Activated CD8-positive, alpha-beta memory T cell treated with anti-CD3 and anti-CD28 coated beads for 24 hours (primary cell): ENCODE measurements around the gene OAS2.

ENCODE experiments used
- DNase-seq: peaks from one replicate; pipeline ENCODE4 v3.0.0-alpha.2; 2020

Gene OAS2, protein sequence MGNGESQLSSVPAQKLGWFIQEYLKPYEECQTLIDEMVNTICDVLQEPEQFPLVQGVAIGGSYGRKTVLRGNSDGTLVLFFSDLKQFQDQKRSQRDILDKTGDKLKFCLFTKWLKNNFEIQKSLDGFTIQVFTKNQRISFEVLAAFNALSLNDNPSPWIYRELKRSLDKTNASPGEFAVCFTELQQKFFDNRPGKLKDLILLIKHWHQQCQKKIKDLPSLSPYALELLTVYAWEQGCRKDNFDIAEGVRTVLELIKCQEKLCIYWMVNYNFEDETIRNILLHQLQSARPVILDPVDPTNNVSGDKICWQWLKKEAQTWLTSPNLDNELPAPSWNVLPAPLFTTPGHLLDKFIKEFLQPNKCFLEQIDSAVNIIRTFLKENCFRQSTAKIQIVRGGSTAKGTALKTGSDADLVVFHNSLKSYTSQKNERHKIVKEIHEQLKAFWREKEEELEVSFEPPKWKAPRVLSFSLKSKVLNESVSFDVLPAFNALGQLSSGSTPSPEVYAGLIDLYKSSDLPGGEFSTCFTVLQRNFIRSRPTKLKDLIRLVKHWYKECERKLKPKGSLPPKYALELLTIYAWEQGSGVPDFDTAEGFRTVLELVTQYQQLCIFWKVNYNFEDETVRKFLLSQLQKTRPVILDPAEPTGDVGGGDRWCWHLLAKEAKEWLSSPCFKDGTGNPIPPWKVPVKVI

DNA sequence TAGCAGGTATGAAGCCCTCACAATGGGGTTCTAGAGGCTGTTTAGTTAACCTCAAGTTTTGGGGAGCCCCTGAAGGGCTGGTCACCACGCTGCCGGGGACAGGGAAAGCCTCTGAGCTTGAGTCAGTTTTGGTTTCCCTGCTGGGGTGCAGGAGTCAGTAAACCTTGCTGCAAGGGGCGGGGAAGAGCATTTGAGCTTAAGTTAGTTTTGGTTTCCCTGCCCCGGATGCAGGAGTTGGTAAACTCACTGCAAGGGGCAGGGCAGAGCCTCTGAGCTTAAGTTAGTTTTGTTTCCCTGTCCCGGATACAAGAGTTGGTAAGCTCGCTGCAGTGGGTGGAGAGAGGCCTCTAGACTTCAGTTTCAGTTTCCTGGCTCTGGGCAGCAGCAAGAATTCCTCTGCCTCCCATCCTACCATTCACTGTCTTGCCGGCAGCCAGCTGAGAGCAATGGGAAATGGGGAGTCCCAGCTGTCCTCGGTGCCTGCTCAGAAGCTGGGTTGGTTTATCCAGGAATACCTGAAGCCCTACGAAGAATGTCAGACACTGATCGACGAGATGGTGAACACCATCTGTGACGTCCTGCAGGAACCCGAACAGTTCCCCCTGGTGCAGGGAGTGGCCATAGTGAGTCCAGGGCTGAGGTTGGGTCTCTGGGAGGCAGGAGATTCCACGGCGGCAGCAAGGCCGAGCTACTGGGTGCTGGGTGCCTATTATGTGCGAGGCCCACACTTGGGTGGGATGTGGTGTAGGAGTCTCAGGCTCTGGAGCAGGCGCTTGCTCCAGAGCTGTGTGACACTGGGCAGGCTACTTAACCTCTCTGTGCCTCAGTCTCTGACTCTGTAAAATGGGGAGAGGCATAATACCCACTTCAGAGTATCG is at the start of gene OAS2:
TSS of gene OAS2 (plus strand) at position 357 of the 878 bp plus-strand sequence. CDS start at position 447, 90 bp downstream.
- DNase-seq: peak; percentile 87

DNA sequence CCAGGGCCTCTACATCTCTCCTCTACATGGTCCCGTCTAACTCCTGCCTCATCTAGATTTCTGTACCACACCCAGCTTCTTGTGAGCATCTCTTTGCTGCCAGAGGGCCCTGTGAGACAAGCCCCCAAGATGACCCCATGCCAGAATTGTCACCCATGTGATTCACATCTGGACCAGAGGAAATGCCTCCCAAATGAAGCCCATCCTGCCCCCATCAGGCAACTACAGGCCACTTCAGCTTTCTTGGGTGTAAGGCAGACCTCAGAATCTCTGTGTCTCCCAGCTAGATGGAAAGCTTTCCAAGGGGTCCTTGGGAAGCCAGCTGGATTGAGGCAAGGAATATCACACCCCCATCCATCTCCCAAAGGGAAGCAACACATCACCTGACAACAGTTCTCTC is 49.3 kb upstream of the OAS2 start:
- no peak for DNase-seq

DNA sequence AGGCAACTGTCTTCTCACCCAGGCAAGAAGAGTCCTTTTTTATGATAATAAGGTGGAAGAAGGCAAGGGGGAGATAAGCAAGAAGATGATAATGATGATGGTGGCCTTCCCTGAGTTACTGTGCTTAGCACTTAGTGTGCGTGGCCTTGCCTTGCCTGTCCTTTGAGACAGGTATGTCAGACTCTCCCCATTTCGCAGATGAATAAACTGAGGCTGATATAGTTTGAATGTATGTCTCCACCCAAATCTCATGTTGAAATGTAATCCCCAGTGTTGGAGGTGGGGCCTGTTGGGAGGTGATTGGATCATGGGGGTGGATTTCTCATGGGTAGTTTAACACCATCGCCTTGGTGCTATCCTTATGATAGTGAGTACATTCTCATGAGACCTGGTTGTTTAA is 48.6 kb upstream of the OAS2 start:
- DNase-seq: no peak

DNA sequence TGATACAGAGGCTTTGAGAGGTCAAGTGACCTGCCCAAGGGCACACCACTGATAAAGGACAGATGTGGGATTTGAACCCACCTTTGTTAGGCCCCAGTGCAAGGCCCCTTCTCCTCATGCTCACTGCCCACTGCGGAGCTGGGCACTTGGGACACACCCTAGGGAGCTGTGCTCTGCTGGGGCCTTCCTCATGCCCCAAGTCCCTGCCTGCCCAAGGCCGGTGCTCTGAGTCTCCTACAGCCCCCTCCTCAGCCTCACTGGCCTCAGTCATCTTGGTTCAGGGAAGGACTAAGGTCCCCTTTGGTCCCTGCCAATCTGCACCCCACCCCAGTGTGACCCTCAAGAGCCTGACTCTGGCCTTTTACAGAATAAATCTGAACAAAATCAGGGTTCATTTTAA is 48.0 kb upstream of the OAS2 start:
- DNase-seq: no peak

DNA sequence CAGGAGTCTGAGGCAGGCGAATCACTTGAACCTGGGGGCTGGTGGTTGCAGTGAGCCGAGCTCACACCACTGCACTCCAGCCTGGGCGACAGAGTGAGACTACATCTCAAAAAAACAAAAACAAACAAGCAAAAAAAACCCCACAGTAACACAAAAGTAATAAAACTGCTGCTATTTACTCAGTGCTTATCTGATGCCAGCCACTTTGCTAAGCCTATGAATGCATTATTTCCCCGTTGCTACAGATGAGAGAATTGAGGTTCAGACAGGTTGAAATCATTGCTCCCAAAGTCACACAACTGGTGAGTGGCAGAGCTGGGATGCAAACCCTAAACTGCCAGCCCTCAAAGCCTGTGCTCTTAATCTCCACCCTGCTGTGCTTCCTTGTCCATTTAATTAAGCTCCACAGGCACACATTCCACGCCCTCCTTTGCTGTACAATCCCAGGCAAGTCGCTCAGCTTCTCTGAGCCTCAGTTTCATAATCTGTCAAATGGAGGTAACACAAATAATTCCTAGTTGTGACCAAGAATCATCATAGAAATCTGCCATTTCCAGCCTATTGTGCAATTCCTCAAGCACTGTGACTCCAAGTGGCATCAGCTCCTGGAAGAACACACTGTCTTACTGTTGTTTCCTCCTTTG is 45.7 kb upstream of the OAS2 start:
- no peak for DNase-seq

DNA sequence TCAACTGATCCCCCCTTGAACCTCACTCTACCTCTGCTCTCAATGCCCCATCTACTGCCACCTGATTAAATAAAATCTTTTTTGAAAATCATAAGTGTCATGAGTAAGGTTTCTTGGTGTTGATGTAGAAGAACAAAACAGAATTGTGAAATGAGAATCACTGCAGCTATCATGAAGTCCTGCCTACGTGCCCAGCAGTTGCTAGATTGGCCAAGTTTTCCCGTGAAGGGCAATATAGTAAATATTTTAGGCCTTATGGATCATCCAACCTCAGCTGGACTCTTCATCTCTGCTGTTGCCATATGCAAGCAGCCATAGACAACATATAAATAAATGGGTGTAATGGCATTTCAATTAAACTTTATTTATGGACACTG is 45.2 kb upstream of the OAS2 start:
- DNase-seq: no peak

DNA sequence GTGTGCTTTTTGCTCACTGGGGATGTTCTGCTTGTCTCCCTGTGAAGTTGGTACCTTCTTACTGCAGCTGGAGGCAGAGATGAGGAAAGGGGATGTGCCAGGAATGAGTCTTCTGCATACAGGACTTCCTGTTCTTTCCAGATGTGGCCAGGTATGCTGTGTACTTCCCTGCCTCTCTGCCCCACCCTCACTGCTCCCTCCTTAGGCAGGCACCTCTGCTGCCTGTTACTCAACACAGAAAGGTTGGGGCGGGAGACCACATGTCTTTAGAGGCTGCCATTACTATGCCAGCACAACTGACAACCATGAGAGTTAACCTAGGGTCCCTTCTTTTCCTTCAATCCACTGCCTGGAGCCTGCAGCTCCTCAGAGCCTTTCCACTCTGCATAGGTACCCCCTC is 42.1 kb upstream of the OAS2 start:
- DNase-seq: no peak

DNA sequence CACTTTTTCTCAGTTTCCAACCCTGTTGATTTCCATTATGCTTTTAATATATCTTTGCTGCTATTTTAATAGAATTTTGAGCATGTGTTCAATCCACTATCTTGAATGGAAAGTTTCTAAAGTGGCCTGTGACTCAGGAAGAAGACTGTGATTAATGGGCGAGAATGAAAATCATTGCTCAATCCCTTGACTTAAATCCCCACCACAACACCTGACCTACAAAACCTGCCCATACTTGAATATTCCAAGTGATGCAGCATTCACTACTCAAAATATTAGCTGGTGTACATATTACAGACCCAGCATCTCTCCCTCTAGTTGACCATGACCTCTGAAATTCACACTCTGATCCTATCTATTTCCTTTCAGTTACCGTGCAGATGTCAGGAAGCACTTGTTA is 41.4 kb upstream of the OAS2 start:
- DNase-seq: no peak

DNA sequence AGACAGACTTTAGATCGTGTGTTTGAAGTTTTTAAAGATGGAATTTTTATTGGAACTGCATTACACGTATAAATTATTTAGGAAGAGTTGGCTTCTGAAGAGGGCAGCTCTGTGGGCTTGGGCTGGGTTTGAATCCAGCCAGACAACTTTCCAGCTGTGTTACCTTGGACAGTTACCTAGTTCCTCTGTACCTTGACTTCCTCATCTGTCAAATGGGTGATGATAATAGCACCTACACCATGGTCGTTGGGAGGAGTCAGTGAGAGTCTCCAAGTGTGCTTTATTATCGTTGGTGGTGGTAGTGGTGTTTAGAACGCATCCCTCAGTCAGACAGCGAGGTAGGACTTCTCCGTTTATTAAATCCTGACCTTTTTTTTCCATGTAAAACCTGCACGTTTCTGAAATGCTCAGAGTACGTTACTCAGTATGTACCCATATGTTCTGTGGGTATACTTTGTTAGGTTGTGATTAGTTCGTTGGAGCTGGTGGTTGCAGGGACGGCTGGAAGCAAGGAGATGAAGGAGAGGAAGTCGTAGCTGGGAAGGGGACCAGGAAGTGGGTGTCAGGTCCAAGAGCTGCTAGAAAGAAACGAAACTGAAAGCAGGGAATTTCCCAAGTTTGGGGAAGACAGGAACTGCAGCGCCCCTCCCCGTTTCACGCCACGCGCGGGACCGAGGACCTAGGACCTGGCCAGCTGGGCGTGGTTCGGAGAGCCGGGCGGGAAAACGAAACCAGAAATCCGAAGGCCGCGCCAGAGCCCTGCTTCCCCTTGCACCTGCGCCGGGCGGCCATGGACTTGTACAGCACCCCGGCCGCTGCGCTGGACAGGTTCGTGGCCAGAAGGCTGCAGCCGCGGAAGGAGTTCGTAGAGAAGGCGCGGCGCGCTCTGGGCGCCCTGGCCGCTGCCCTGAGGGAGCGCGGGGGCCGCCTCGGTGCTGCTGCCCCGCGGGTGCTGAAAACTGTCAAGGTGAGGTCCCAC is 40.3 kb upstream of the OAS2 start, which contains the start of gene OAS3:
TSS of gene OAS3 (plus strand) at position 734 of the 979 bp plus-strand sequence. CDS start at position 791, 57 bp downstream.
- peak; percentile 76 for DNase-seq

DNA sequence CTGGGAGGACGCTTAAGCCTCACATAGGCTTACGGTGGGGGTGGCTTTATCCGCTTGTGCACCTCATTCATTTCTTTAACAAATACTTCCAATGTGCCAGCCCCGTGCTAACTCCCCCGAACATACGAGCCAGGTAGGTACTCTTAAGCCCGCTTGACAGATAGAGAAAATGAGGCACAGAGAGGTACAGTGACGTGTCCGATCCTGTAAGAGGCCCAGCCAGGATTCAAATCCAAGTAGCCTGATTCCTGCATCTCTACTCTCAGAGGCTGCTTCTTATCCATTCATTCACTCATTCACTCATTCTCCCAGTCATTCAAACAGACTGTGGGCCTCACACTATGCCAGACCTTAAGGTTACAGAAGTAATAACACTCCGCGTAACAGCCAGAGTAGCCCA is 39.6 kb upstream of the OAS2 start:
- DNase-seq: no peak

DNA sequence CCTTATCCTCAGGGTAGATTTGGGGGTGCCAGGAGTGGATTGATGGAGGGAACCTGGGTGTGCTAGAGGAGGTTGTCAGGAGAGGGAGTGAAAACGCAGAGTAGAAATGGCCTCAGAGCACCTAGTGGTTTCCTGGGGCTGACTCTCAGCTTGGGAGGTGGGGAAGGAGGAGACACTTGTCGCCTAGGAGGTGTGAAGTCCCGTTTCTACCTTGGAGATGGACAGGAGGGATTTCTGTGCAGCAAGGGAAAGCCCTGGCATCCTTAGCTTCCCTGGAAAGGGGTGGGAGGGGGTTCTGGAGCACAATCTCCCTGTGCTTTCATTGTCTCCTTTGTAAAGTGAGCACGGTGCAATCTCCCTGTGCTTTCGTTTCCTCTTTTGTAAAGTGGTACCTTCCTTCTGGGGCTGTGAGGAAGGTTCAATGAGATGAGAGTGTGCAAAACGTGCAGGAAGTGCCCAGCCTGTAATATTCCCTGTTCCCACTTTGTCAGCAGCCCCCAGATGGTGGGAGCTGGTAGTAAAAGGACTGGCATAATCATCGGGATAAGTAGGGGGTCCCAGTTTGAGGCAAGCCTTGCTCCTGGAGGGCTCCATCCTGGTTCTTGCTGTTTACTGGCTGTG is 38.4 kb upstream of the OAS2 start:
- peak; percentile 61 for DNase-seq

DNA sequence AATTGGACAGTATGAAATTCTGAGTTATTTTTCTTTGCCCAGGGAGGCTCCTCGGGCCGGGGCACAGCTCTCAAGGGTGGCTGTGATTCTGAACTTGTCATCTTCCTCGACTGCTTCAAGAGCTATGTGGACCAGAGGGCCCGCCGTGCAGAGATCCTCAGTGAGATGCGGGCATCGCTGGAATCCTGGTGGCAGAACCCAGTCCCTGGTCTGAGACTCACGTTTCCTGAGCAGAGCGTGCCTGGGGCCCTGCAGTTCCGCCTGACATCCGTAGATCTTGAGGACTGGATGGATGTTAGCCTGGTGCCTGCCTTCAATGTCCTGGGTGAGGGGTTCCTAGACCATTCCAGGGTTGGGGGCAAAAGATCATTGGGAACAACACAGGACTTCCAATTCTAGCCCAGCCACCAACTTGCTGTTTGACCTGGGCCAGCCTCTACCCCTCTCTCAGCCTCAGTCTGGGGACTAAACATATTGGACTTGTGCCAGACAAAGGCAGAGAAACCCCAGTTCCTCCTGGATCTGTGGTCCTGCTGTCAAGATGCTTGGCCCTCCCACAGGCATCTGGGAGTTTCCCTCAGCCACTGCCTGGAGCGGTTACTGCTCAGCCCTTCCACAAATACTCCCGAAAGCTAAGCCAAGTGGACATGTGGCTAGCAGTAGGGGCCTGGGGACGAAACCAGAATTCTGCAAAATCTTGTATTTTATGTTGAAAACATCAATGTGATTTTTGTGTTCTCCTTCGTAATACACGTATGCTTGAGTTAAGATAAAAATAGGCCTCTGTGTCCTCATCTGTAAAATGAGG is 36.6 kb upstream of the OAS2 start:
- no peak for DNase-seq

DNA sequence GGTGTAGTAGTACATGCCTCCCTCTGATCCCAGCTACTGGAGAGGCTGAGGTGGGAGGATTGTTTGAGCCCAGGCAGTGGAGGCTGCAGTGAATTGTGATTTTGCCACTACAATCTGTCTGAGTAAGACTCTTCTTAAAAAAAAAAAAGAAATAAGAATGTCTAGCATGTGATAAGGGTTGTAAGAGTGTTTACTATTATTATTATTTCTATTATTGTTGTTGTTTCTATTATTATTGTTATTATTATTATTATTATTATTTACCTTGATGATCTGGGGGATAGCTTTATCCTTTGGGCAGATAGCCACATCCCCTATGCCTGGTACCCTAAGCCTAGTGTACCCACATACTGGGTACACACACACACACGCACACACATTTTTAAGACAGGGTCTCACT is 35.7 kb upstream of the OAS2 start:
- DNase-seq: no peak

DNA sequence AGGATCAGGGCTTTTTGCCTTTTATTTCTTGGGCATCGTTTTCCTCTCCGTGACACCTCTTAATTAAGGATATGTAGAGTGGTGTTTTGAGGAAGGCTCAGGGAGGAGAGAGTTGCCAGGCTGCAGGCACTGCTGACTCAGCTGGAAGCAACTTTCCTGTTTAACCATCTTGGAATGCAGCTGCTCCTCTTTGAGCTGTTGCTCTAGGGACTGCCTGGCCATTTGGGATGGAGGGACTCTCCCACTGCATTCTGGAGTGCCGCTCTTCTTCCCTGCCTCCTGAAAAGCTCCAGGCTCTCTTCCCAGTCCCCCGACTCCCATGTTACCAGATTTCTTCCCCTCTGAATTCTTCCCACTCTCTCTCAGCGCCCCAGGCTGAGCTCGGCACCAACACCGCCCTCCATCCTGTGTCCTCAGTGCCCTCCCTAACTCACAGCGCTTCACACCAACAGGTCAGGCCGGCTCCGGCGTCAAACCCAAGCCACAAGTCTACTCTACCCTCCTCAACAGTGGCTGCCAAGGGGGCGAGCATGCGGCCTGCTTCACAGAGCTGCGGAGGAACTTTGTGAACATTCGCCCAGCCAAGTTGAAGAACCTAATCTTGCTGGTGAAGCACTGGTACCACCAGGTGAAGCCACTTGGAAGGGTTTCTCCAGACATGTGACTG is 34.2 kb upstream of the OAS2 start:
- DNase-seq: no peak

DNA sequence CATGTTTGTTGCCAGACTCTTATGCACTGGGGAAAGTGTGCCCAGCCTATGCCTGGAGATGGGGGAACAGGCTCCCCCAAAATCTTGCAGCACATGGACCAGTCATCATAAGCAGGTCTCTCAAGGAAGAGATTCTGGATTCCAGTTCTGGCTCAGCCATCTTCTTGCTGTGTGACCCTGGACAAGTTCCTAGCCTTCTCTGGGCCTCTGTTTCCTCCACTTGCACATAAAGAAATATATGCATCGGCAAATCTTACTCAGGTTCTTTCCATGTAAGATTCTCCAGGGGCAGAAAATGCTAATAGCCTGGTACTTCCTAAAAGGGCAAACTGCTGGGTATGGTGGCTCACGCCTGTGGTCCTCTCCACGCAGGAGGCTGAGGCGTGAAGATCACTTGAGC is 32.8 kb upstream of the OAS2 start:
- DNase-seq: no peak

DNA sequence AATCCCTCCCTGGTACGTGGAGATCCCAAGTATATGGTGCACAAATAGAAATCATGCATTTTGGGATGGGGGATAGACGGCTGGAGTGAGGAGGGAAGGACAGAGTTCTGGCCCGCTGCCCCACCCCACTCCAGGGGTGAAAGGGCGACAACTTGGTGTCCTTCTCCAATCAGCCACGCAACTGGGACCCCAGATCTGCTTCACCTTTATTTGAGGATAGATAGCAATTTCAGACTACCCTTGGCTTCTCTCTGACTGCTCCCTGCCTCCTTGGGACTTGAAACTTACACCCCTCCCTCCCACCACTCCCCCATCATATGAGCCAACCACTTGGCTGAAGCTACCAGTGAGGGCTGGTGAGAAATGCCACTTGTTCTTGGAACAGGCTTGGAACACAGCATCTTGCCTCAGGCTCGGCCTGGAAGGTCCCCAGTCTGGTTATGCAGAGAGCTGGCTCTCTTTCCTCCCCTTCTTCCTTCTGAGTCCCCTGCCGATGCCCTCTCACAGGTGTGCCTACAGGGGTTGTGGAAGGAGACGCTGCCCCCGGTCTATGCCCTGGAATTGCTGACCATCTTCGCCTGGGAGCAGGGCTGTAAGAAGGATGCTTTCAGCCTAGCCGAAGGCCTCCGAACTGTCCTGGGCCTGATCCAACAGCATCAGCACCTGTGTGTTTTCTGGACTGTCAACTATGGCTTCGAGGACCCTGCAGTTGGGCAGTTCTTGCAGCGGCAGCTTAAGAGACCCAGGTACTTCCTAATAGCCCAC is 31.9 kb upstream of the OAS2 start:
- DNase-seq: no peak

DNA sequence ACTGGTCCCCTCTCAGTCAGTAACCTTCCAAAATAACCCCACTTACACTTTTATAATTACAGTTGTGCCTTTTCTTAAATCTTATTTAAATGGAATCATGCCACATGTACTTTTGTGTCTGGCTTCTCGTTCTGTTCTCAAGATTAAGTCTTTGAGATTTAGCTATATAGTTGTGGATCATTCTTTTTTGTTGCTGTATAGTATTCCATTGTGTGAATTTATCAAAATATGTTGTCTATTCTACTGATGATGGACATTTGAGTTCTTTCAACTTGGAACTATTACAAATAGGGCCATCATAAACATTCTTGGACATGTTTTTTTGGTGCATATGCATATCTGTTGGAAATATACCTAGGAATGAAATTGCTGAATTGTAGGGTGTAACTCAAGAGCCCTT is 31.0 kb upstream of the OAS2 start:
- no peak for DNase-seq

DNA sequence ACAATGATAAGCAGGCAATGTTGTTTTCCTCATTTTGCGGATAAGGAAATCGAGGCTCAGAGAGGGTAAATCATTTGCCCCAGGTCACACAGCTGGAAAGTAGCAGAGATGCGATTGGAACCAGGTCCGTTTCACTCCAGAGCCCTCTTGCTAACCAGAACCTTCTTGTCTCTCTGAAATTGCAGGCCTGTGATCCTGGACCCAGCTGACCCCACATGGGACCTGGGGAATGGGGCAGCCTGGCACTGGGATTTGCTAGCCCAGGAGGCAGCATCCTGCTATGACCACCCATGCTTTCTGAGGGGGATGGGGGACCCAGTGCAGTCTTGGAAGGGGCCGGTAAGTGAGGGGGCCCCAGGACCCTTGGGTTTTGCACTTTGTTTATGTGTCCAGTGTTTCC is 30.6 kb upstream of the OAS2 start:
- DNase-seq: no peak

DNA sequence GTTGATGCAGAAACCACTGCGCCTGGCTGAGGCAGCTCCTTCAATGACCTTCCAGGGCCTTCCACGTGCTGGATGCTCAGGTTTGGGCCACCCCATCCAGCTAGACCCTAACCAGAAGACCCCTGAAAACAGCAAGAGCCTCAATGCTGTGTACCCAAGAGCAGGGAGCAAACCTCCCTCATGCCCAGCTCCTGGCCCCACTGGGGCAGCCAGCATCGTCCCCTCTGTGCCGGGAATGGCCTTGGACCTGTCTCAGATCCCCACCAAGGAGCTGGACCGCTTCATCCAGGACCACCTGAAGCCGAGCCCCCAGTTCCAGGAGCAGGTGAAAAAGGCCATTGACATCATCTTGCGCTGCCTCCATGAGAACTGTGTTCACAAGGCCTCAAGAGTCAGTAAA is 29.5 kb upstream of the OAS2 start:
- no peak for DNase-seq
